GM19099 (cell line): ENCODE measurements around the gene MKI67.

Source experiments
- POLR2A ChIP-seq: IDR thresholded peaks from 3 replicates; pipeline ENCODE4 v1.6.1; 2011; ENCODE audit warnings: low read depth; ENCODE audit not compliant: insufficient read length; ENCODE audit errors: extremely low read depth

MKI67 gene, protein sequence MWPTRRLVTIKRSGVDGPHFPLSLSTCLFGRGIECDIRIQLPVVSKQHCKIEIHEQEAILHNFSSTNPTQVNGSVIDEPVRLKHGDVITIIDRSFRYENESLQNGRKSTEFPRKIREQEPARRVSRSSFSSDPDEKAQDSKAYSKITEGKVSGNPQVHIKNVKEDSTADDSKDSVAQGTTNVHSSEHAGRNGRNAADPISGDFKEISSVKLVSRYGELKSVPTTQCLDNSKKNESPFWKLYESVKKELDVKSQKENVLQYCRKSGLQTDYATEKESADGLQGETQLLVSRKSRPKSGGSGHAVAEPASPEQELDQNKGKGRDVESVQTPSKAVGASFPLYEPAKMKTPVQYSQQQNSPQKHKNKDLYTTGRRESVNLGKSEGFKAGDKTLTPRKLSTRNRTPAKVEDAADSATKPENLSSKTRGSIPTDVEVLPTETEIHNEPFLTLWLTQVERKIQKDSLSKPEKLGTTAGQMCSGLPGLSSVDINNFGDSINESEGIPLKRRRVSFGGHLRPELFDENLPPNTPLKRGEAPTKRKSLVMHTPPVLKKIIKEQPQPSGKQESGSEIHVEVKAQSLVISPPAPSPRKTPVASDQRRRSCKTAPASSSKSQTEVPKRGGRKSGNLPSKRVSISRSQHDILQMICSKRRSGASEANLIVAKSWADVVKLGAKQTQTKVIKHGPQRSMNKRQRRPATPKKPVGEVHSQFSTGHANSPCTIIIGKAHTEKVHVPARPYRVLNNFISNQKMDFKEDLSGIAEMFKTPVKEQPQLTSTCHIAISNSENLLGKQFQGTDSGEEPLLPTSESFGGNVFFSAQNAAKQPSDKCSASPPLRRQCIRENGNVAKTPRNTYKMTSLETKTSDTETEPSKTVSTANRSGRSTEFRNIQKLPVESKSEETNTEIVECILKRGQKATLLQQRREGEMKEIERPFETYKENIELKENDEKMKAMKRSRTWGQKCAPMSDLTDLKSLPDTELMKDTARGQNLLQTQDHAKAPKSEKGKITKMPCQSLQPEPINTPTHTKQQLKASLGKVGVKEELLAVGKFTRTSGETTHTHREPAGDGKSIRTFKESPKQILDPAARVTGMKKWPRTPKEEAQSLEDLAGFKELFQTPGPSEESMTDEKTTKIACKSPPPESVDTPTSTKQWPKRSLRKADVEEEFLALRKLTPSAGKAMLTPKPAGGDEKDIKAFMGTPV (N-terminal part only)

DNA sequence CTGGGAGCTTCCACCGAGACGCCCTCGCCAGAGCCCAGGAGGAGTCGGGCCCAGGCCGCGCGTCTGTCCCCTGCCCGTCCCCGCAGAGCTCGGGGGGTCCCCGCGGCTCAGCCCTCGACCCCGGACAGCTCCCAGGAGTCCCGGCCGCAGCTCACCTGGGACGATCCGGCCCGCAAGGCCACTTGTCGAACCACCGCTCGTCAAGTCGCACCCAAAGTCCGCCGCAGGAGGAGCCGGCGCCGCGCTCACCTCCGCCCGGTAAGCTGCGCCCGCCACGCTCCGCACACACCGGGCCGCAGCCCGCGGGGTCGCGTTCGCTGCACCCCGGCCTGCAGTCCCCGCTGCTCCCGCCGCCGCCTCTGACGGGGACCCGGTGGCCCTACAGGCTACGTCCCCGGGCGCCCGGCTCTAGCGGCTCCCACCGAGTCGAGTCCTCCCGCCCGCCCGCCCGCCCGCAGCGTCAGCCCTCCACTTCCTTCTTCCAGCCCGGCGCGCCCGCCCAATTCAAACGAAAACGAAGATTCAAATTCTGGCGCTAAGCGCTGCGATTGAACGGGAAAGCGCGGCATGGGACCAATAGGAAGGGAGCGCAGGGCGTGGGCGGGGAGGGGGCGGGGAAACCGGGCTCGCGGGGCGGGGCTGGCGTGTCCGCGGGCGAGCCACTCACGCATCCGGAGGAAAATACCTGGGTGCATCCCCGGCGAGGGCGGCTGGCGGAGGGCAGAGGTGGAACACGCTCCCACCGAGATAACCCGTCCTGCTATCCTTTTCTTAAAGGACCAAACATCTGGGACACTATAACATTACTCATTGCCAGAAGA lies at the start of gene MKI67:
MKI67 (minus strand) TSS at position 480 of the 821 bp plus-strand sequence. CDS start 756 bp downstream, outside the sequence.
- peak; percentile 73 for TF ChIP-seq POLR2A

DNA sequence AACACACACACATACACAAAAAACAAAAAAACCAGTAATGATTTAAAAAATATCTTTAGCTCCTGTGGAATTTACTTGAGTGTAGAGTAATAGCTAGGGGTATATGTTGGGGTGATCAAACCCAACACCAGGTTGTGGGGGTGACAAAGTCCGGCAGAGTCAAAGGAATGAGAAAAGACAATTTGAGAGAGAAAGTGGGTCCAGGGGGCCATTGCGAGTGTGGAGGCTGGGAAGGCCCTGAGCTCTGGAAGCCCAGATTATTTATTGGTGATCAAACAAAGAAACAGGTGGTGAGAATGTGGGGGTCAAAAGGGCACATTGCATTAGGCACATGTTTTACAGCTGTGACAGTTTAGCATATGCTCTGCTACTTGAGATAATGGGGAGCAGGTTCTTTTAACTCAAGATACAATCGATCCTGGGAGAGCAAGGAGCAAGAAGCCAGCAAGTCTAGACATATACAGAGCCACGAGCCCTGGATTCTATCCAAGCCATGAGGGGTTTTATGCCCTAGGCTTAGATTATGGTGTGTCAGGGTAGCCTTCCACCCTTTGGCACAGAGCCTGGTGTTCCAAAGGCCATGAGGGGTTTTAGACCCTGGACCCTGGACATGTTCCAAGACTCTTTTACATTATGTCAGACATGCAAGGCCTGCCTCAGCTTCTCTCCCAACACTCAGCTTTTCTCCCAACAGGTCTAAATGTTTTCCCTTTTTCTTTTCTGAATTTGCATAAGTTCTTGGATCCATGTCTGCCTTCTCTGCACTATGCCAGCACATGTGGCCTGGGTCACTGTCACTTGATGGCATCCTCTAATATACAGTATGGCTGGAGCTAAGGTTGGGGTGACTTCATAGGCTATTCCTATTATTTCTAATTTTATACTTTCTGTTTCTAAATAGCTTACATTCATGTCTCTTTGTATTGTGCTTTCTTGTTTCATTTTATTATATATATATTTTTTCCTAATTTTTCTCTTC lies 48.6 kb upstream of the MKI67 start:
- TF ChIP-seq POLR2A: no peak

DNA sequence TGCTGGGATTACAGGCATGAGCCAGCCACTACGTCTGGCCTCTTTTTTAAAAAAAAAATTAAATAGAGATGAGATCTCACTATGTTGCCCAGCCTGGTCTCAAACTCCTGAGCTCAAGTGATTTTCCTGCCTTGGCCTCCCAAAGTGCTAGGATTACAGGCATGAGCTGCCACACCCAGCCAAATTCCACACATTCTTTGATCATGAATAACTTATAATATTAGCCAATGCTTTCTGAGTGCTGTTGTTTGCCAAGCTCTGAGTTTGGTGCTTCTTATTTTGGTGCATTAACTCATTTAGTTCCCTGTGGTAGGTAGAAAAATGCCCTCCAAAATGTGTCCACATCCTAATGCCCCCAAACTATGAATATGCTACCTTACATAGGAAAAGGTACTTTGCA lies 47.2 kb upstream of the MKI67 start:
- TF ChIP-seq POLR2A: no peak

DNA sequence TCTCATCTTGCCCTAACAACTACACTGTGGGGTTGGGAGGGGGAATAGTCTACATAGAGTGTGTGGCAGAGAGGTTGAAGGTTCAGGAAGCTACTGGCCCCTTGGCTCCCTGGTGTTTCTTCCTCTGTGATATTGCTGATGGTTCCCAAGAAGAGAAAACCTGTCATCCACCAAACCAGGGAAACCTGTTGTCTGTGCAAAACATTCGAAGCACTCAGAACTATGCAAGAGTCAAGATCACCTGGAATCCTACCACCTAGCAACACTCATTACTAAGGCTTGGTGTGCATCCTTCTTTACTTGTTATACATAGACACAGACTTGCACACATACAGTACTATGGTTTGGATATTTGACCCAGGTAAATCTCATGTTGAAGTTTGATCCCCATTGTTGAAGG lies 46.5 kb upstream of the MKI67 start:
- TF ChIP-seq POLR2A: no peak

DNA sequence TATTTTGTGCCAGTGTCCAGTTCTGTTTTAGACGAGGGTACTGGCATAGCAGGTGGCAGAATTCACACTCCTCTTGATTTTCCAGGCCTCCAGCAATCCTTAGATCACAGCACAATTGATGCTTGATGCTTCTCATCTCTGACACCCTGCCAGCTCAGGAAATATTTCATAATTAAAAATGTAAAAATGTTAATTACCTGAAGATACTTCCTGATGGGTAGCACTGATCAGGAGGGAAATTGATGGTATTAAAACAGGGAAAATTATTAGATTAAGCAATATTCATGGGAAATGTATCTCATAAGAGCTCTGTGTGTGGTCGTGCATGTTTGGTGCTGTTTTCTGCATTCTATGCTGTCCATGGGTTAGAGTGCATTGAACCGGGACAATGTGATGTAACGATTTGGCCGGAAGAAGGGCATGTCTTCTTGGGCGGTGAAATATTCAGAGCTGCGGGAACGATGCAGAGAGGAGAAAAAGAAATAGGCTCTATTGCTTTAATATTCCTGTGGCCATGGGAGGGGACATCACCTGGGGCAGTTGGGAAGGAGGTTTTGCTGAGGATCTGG lies 43.7 kb upstream of the MKI67 start:
- no peak for TF ChIP-seq POLR2A

DNA sequence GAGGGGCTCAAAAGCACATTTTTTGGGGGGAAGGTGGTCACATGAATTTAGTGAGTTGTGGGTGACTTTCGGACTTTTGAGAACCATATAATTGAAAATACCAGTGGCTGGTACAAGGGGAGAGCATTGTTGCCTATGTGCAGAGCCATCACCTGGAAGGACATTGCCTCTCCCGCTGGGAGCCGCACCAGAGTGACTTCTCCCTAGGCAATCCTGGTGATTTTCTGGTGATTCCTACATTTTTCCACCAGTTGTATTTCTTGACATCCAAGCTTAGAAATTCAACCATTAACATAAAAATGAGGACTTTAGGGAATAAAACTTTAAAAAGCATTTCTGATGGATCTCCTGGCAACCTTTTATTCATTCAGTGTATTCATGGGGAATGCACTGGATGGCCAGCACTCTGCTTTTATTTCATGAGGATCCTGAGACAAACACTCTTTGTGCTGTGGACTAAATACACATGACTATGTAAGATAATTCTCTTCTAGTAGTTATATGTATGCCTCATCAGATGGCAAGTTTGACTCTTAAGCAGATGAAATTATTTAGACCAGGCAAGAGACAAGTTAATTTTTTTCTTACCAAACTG lies 41.8 kb upstream of the MKI67 start:
- no peak for TF ChIP-seq POLR2A

DNA sequence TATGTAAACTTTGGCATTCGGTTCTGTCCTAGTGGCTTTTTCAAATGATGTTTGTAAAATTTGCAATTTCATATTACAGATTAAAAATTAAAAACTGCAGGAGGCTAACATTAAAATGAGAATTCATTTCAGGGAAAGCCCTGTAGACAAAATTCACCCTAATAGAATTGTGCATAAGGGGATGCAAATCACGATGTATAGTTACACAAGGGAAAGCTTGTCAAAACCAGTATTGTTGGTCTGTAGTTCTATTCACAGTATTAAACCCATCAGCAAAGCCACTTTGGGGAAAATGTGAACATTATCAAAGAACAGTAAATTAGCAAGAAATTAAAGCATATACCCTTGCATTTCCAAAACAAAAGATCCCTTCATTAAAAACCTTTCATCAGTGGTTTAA lies 39.9 kb upstream of the MKI67 start:
- no peak for TF ChIP-seq POLR2A

DNA sequence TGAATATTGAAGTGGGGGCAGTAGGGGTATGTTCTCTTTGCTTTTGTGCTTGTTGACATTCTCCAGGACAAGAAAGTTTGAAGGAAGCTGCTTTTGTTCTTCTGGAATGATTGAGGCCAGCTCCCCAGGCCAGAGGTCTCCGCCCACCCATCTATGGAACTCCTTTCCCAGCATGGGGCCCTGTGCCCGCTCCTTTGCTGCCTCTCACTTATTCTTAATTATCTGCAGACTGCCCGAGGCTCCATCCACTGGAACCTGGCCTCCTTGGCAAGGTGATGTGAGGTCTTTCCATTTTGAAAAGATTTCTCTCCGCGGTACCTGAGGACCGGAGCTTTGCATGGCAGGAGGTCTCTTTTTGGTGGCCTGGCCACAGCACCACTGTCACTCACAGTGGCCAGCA lies 39.3 kb upstream of the MKI67 start:
- TF ChIP-seq POLR2A: no peak

DNA sequence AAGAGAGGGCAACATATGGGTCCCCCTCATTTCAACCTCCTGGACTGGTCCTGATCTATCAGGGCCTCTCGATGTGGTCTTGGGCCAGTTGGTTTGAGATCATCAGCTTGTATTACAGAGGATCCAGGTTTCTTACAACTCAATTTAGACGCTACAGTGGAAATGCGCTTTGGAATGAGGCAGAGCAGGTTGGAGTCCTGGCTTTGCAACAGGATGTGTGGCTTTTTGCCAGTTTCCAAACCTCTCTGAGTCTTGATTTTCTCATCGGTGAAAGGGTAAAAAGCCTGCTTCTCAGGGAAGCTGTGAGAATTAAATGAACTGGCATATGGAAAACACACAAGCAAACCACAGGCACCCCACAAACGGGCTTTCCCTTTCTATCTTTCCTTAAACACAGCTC lies 37.5 kb upstream of the MKI67 start:
- no peak for TF ChIP-seq POLR2A

DNA sequence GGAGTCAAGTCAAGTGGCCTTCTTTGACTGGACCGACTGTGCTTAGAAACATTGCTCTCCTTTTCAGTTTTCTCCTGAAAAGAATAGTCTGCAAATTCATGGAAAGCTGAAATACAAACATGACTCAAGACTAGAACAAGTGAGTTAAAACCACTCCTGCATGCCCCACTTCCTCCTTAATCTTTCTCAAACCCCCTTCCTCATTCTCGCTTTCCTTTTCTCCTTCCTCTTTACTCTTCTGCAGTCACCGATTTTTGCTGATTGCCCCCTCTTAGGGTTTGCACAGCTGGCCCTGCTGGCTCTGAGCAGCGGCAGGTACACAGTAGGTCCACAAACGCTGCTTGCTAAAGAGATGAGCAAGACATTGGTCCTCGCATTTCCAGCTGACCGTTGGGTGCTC lies 34.8 kb upstream of the MKI67 start:
- no peak for TF ChIP-seq POLR2A

DNA sequence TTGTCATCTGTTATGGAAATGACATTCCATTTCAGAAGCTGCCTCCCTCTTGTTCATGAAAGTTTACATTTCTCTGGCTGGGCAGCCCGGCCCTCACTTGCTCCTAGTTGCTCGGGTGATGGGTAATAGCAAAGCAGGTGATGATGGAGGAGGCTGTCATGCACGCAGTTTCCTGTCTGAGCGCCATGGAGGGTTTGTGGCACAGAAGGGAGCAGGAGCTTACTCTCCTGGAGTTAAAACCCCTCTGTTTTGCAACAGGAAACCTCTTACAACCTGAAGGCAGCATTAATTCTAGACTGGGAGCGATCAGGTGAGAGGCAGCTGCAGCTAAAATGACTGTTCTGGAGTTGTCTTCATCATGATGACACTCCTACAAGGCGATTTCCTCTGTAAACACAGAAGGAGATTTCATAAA lies 34.1 kb upstream of the MKI67 start:
- TF ChIP-seq POLR2A: no peak

DNA sequence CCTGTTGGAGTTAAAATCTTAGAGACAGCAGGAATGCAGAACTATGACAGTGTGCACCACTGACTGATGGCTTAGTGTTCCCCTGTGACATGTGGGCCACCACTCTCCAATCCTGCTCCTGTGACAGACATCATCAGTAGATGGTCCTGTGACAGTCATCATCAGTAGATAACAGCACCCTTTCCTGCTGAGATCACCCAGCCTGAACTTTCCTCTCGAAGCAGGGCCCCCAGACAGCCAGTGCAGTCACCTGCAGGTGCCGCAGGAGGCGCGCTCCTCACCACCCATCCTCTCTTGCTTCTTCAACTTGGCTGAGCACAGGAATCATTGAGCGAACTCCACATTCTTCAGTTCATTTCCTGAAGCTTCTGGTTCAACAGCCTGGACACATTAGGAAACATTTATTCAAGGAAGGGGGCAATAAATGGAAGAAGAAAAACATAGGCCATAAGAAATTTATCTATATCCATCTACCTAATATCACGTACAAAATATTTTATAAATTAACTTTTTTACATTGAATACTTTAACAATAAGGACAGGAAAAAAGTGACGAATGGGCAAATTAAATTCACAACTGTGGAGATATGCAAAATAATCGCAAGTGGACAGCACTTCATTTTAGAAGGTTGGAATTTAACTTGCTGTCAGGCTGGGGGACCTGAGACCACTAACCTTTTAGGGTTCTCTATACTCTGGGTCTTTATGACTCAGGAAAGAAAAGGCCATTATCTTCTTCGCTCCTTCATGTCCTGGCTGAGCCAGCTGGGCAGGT lies 32.0 kb upstream of the MKI67 start:
- no peak for TF ChIP-seq POLR2A
